ENCODE data around the gene AK2.
A peak's percentile ranks its signal among the peaks of the same experiment; 100 is the strongest.

AK2 gene

DNA sequence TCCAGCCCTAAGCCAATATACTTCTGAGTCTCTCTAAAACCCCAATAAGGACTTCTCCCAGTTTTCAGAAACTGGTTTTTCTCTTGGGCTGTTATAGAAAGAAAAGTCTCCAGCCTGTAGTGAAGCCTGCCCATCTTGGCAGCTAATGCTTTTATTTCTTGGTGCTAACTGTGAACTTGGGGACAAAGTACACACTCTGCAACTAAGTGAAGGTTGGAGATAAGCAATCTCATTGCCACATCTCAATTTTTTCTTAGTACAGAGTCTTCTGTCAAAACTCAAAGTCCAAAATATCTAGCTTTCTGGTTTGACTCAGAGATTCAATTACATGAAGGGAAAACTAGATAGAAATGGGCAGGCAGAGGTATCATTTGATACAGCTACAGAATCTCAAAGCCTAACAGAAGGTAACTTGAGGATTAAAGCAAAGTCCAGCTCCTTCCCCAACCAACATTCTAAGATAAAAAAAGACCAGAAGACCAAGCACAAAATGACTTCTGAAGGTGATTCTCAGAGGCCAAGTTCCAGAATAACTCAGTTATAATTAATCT is 14.0 kb downstream of the AK2 start:
- no peak for DNase-seq (ENCODE audit: low read depth)

DNA sequence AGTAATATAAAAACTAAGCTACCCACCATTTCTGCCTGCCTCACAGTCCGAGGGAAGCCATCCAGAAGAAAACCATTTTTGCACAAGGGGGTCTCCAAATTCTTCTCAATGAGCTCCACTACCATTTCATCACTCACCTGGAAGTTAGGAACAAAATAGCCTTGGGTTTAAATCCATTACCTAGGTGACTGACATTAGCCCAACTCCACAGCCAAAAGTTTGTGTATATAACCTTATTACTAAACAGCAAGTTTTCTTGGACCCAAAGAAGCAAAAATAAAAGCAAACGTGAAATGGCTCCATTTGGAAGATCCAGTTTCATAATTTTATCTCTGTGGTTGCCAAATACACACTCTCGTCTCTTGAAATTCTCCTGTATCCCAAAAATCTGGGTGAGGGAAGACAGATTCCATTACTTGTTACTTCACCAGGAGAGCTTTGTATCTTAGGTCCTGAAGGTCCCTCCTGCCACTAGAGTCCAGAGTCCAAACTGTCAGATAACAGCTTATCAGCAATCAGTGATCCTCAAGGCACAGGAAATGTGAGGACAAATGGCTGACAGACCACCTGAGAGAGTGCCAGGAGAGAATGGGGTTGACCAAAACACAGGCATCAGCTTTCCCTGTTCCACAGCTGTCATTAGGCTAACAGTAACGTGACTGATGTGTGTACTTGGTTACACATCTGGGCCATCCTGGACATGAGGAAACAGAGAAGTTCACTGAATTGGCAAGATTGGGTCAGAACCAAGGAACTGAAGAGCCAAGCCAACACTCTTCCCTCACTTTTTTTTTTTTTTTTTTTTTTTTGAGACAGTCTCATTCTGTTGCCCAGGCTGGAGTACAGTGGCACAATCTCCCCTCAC is 14.9 kb downstream of the AK2 start:
- no peak for DNase-seq (ENCODE audit: low read depth)

DNA sequence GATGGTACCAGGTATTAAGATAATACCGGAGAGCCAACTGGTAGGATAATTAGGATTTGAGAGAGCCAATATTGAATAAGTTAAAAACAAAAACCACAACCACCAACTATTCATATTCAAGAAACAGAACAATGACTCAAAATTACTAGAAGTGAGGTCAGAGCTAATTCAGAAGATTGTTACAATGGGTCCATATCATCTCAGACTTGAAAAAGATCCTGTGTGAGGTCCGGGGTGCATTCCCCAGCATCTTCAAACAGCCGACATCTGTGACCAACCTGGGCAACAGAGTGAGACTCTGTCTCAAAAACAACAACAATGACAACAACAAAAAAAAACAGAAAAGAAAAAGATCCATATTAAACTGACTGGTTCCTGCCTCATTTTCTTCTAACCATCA is 18.6 kb downstream of the AK2 start:
- DNase-seq (ENCODE audit: low read depth) = no peak

DNA sequence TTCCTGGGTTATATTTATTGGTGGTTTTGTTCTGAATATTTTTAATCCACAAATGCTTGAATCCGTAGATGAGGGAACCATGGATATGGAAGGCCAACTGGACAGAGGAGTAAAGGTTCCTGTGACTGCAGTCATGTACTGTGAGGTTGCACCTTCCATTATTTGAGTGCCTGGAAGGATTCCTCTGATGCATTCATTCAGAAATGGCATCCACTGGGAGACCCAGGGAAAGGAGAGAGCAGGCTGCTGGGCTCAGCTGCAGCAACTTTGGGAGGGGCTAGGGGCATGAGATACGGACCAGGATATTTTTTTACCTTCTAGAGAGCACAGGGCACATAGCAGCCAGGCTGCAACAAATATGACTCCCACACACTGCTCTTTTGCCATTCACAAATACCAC is 19.5 kb downstream of the AK2 start:
- DNase-seq (ENCODE audit: low read depth) = no peak

DNA sequence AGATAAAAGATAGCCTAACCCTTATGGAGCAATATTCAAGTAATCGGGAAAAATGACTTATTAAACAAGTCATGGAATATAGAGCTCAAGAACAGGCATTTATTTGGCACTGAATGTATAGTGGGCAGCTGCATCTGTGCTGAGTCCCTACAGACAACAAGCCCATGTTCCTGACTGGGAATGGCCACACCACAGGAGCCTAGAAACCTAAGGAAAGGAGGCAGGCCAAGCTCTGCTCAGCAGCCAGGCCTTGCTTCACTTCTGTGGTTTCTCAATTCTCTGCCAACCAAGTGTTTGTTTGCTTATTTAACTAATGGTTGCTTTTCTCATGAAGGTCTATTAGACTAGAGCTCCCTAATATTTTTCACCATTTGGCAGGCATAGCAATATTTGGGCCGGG is 21.5 kb downstream of the AK2 start:
- no peak for DNase-seq (ENCODE audit: low read depth)

DNA sequence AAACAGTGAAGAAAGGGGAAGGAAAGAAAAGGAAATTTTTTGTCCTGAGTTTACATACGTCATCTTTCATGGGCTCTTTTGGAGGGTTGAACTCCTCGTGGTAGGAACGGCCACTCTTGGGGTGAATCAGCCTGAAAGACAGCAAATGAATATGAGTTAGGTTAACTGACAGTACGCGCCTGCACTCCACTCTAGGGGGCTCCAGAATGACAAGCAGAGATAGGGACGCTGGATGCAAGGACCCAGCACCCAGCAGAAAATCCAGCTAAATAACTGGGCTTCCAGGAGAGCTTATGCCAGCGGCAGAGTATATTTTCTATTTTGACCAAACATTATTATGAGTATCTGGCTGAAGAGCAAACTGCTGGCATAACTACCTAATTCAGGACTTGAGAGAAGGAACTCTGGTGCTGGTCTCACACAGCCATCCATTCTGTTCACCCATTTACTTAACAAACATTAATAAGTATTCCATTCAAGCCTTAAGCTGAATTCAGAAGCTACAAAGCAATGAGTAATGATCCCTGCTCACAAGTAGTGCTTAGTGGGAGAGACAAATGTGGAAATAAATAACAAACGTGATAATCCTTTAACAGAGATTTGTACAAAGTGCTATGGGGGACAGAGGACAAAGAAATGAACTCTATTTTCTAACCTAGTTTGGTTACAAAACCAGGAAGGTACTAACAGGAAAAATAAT is 22.1 kb downstream of the AK2 start:
- no peak for DNase-seq (ENCODE audit: low read depth)

DNA sequence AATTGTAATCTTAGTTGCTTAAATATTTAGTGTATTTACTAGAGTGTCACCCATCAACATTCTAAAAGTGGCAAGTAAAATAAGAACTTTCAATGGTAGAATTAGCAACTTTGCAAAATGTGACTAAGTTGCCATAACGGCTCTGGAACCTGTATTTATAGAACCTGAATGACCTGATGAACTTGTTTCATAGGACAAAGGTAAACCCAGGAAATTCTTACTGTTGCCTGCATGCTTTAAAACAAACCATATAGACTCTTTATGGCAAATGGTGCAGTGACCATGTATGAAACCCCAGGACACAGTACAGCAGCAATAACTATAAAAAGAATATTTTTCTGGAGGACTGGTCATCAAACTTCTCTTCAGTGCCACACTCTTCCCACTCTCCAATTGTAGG is 22.9 kb downstream of the AK2 start:
- no peak for DNase-seq (ENCODE audit: low read depth)

DNA sequence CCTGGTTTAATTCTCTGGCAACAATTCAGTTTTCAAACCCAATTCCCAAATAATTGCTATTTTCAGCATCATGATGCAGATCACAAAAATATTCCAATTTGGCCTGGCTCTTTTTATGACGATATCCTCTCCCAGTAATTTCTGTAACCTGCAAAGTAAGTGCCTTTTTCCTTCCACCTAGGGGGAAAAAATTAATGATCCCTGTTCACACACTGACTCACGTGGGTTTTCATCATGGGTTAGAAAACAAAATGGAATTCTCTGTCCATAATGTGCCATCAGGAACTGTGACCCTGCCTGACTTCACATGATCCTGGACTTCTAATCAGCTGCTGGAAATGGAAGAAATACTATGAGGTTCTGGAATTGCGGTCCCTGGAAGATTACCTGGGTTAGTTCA is 24.5 kb downstream of the AK2 start:
- no peak for DNase-seq (ENCODE audit: low read depth)

DNA sequence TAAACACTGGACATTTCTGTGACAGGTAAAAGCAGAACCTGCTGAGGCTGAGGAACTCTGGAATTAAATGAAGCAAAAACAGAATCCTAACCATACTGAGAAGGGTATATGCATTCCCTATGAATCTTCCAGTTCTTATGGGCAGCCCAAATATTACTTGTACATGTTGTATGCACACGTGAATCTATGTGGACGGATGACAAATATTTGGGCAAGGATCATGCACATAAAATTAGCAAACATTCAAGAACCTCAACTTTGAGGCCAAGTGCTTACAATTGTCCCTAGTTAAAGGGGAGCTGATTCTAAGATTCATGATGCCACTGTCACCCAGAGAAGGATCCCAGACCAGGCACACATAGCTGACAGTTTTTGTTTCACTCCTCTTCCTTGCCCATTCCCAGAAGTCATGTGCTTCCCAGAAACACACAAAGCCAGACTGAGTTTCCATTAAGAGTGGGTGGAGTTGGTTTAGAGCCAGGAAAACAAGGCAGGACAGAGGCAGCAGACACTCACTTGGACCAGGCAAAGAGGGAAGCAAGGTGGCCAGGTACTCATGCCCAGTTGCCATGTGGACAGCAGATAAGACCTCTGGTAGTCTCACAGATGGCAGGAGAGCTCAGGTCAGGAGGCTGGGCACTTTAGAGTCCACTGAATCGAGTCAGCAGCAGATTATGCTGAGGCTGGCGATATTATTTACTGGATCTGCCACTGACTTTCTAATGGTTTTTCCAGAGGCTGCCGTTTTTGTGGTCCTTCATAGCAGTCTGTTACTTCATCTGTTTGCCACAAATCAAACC is 25.6 kb downstream of the AK2 start:
- DNase-seq (ENCODE audit: low read depth) = no peak

DNA sequence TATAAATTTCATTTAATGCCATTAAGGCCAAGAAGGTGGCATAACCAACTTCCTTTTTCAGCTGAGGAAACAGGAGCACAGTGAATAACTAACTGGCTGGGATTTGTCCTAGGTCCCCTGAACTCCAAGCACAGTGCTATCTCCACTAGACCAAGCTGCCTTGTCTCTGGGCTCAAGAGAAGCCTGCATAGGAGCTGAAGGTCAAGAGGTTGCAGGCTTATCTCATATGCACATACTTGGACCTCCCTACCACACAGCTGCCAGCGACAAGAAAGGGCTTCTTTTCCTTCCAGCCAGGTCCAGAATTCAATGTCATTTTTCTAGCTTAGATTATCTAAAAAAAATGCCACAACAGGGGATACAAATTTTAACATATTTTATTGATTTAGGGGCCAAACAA is 27.1 kb downstream of the AK2 start:
- DNase-seq (ENCODE audit: low read depth) = no peak

DNA sequence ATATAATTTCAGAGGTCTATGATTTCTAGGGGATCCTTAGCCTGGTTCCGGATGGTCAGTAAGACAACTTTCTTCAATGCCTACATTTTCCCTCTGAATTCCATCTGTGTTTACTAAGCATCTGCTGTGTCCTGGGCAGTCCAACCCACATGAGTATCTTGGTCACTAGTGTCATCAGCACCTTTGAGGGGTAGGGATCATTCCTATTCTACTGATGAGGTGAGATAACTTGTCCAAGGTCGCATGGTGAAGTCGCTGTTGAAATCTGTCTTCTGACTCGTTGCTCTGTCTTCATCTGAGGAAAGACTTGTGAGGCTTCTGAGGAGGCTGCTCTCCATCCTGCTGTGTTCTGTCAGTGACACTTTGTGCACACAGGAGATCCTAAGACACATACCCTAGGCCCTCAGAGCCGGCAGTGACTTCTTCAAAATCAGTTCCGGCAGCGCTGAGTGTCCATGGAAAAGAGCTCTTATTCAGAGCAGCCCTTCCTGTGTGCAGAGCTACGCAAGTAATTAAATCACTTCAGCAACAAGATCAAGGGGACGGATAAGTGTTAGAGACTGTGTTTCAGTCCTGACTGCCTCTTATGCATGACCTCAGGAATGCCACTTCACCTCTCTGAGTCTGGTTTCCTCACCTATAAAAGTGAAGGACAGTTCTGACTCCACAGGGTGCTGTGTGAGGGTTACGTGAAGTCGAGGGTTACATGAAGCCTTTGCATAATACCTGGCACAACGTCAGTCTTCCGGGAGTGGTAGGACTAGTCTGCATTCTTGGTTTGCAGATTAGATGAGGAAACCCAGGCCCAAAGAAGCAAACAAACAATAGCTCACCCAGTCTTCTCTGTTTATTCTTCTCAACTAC is 28.4 kb downstream of the AK2 start:
- DNase-seq (ENCODE audit: low read depth) = no peak

DNA sequence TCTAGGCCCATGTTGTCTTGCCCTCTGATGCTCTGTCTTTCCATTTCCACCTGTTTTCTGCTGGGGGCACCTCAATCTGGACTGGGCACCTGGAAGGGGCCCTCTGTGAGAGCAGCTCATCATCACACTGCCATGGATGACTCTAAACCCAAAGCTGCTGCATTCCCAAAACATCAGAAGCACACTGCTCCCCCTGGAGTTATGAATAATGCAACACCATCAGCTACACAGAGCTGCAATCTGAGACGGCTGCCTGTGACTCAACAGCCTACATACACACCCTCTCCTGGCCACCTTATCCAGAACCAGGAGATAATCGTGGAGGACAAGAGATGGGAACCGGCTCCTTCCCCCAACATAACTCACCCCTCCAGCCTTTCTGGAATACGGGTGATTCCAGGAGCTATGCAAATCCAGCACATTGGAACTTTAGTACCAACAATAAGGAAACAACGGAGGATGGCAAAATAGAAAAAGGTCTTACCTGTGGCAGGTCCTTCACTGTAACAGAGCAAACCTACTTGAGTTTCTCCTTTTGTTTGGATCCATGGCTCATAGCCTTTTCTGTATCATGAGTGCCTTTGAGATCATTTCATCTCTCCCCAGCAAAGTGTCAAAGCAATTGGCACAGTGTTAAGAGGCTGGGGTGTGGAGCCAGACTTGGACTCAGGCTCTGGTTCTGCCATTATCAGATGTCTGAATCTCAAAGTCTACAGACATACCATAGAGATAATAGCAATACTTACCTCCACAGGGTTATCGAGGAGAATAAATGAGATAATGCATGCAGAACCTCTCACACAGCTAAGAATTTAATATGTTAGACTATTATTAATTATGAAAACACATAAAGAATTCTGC is 29.3 kb downstream of the AK2 start:
- peak; percentile 80 for DNase-seq (ENCODE audit: low read depth)

DNA sequence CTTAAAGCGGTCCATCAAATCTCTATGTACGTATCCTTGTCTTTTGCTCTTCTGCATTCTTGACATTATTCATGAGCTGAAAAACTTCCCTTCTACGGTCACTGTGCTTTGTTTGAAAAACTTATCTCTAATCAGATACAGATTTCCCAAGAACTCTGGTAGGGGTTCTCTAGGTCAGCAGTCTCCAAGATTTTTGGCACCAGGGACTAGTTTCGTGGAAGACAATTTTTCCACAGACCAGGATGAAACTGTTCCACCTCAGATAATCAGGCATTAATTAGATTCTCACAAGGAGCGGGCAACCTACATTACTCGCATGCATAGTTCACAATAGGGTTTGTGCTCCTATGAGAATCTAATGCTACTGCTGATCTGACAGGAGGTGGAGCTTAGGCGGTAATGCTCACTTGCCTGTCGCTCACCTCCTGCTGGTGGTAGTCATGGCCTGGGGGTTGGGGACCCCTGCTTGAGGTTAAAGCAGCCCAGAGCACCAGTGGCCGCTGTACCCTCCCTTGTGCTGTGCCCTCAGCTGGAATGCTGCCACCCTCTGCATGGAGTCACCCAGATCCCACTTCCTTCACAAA is 30.8 kb downstream of the AK2 start:
- no peak for DNase-seq (ENCODE audit: low read depth)

DNA sequence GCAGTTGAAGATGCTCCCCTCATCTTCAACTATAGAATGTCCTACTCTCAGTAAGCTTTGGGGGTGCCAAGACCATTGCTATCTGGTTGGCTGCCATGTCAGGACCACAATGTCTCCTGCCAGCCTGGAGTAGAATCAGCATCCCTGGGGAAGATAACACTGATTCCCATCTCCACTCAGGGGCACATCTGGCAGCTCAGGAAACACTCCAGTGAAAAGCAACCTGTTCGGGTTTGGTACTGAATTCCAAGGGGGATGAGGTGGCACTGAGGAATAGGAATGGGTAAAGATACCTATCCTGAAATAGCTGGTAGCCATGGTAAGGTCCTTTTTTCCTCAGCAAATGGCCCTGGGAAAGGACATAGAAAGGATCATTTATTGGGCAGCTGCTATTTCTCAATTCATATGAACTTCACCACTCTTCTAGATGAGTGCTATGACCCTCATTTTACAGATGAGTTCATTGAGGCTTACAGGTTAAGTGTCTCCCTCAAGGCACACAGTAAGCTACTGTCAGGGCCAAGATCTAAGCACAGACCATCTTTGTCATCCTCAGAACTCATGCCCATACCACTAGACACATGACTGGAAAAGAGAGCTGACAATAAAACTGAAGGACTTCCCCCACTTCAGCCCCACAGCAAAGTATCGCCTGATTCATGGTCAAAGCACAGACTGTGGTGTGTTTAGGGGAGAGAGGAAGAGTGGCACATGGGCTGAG is 31.4 kb downstream of the AK2 start:
- no peak for DNase-seq (ENCODE audit: low read depth)

DNA sequence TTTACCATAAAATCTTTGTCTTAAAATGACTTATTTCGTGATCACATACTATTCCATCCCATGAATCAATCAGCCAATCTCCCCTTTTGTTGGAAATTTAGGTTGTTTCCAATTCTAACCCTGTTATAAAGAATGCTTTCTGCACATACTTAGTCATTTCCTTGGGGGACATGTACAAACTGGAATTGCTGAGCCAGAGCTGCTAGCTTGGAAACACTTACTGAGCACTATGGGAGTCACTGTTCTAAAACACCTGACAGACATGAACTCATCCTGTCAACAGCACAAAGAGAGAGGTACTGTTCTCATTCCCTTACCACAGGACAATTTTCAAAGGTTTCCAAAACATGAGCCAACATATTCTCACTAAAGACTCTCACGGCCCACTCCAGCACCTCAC is 32.1 kb downstream of the AK2 start:
- DNase-seq (ENCODE audit: low read depth) = no peak

DNA sequence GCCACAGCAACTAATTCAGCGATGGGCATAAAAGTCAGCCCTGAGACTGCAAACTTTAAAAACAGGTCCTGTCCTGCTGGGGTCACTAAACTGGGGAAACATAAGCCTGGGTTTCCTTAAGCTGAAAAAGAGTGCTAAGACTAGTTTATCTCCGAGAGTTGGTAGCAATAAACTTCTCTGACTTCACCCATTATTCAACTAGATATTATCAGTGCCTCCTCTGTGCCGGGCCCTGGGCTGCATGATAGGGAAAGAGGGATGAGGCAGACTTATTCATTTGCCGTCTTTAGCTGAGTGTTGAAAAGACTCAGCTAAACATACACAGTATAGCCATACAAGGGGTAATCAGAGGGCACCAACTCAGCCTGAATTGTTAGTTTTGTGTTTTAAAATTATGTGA is 33.0 kb downstream of the AK2 start:
- no peak for DNase-seq (ENCODE audit: low read depth)

DNA sequence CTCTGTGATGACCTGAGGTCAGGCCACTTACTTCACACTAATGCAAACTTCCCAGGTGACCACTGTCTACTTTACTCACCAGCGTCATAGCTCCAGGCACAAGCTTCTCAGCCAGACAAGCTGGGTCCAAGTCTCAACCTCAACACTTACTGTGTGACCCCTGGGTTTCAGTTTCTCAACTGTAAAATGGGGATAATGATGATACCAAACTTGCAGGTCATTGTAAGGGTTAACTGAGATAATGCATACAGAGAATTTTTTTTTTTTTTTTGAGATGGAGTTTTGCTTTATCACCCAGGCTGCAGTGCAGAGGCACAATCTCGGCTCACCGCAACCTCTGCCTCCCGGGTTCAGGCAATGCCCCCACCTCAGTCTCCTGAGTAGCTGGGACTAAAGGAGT is 34.7 kb downstream of the AK2 start:
- DNase-seq (ENCODE audit: low read depth) = no peak

DNA sequence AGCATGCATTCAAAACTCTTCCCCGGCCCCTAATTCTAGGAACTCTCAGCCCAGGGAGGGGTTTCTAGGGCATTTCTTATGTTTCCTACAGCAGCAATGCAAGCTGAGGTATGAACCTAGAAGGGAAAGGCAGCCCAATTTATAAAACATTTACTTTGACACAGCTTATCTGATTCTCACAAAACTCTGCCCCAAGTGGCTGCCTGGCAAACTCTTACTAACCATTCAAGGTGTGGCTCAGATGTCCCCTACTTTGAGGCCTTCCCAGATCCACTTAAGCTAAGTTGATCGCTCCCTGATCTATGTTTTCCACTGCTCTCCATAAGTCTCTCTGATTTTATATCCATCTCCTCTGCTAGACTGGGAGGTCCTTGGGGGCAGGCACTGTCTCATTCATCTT is 35.4 kb downstream of the AK2 start:
- DNase-seq (ENCODE audit: low read depth) = no peak

DNA sequence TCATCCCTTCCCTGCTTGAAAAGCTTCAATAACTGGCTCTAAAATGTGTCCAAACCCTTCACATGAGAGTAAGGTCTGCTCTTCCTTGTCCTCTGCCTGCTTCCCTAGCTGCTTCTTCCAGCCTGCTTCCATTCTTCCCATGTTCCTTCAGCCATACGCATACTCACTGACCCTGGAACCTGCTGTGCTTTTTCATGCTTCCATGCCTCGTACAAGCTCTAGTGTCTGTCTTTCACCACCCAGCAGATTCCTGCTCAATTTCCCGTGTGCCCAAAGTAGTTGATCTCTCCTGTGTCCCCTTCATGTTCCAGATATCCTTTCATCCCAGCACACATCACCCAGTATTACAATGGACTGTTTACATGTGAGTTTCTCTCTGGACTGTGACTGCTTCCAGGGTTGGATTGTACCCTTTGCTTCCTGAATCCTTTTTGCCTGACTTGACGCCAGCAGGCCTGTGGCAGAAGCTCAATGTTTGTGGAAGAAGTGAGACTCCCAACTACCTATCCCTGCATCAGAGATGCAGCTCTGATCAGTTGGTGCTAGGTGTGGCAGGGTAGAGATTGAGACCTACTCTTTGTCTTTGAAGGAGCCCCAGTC is 36.2 kb downstream of the AK2 start:
- no peak for DNase-seq (ENCODE audit: low read depth)

All from fibroblast of the conjunctiva (primary cell).